ENCODE results near the gene AKAP11.

AKAP11 gene

DNA sequence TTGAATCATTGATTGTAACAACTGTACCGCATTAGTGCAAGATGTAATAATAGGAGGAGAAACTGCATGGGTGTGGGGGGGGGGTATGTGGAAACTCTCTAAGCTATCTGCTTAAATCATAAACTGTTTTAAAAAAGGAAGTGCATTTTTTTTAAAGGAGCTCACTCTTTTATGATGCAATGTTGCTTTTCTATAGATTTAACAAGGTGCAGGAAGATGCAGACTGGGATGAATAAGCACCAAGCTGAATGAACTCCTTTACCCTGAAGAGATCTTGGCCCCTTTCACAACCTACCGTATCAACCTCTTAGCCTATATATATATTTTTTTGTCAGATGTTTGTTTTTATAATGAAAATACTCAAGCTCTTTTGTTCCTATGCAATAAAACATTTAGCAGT is 95.9 kb downstream of the AKAP11 start:
- no peak for ATAC-seq

GRCh38 chr13:42369071-42369797 is 97.3 kb downstream of the AKAP11 start:
- no peak for TF ChIP-seq GLIS3 (CRISPR knock-in tag; IDR thresholded peaks at IDR 0.05)
- no peak for TF ChIP-seq PPARA (CRISPR knock-in tag; IDR thresholded peaks at IDR 0.05; ENCODE audit: borderline replicate concordance)
- TF ChIP-seq CSRNP3 (CRISPR knock-in tag; IDR thresholded peaks at IDR 0.05), result no peak
- no peak for TF ChIP-seq ISL1 (CRISPR knock-in tag; IDR thresholded peaks at IDR 0.05)
- no peak for TF ChIP-seq TCF4 (CRISPR knock-in tag; IDR thresholded peaks at IDR 0.05; ENCODE audit: borderline replicate concordance)
- TF ChIP-seq TOX (CRISPR knock-in tag; IDR thresholded peaks at IDR 0.05; ENCODE audit: borderline replicate concordance), result no peak
- TF ChIP-seq BACH2 (CRISPR knock-in tag; IDR thresholded peaks at IDR 0.05; ENCODE audit: borderline replicate concordance), result no peak
- TF ChIP-seq ZFP30 (CRISPR knock-in tag; IDR thresholded peaks at IDR 0.05), result no peak
- no peak for TF ChIP-seq ARNTL (CRISPR knock-in tag; IDR thresholded peaks at IDR 0.05; ENCODE audit: borderline replicate concordance, low read depth)
- TF ChIP-seq SNAI2 (CRISPR knock-in tag; IDR thresholded peaks at IDR 0.05), result no peak
- no peak for TF ChIP-seq CREB5 (CRISPR knock-in tag; IDR thresholded peaks at IDR 0.05; ENCODE audit: low read depth)
- TF ChIP-seq ESRRG (CRISPR knock-in tag; IDR thresholded peaks at IDR 0.05), result no peak
- no peak for TF ChIP-seq ZNF70 (CRISPR knock-in tag; IDR thresholded peaks at IDR 0.05)
- ATAC-seq, result no peak

More for the DNA sequence above, 95.9 kb downstream of the AKAP11 start:
- TF ChIP-seq GLIS3 (CRISPR knock-in tag; IDR thresholded peaks at IDR 0.05), result no peak
- TF ChIP-seq ZNF8 (CRISPR knock-in tag; IDR thresholded peaks at IDR 0.05), result no peak
- no peak for TF ChIP-seq ZC3H10 (CRISPR knock-in tag; IDR thresholded peaks at IDR 0.05)
- no peak for TF ChIP-seq BACH2 (CRISPR knock-in tag; IDR thresholded peaks at IDR 0.05; ENCODE audit: borderline replicate concordance)

GRCh38 chr13:42370229-42370628 is 98.3 kb downstream of the AKAP11 start:
- ATAC-seq, result no peak

More at GRCh38 chr13:42370229-42370628, 98.3 kb downstream of the AKAP11 start:
- TF ChIP-seq BACH2 (CRISPR knock-in tag; IDR thresholded peaks at IDR 0.05; ENCODE audit: borderline replicate concordance) (no peak), ZFP30 (CRISPR knock-in tag; IDR thresholded peaks at IDR 0.05) (no peak), OSR1 (CRISPR knock-in tag; IDR thresholded peaks at IDR 0.05) (no peak), ZC3H10 (CRISPR knock-in tag; IDR thresholded peaks at IDR 0.05) (no peak), ARNTL (CRISPR knock-in tag; IDR thresholded peaks at IDR 0.05; ENCODE audit: borderline replicate concordance, low read depth) (no peak), PPARA (CRISPR knock-in tag; IDR thresholded peaks at IDR 0.05; ENCODE audit: borderline replicate concordance) (no peak), GLIS3 (CRISPR knock-in tag; IDR thresholded peaks at IDR 0.05) (no peak), ZNF70 (CRISPR knock-in tag; IDR thresholded peaks at IDR 0.05) (no peak), ISL1 (CRISPR knock-in tag; IDR thresholded peaks at IDR 0.05) (no peak), ZNF8 (CRISPR knock-in tag; IDR thresholded peaks at IDR 0.05) (no peak), TCF4 (CRISPR knock-in tag; IDR thresholded peaks at IDR 0.05; ENCODE audit: borderline replicate concordance) (no peak), RARB (CRISPR knock-in tag; IDR thresholded peaks at IDR 0.05) (no peak), ZNF565 (CRISPR knock-in tag; conservative IDR thresholded peaks at IDR 0.05; ENCODE audit: low read depth) (no peak), ESRRG (CRISPR knock-in tag; IDR thresholded peaks at IDR 0.05) (no peak), CSRNP3 (CRISPR knock-in tag; IDR thresholded peaks at IDR 0.05) (no peak), ZFP3 (CRISPR knock-in tag; IDR thresholded peaks at IDR 0.05) (no peak)
- TF ChIP-seq, protein P1, sequence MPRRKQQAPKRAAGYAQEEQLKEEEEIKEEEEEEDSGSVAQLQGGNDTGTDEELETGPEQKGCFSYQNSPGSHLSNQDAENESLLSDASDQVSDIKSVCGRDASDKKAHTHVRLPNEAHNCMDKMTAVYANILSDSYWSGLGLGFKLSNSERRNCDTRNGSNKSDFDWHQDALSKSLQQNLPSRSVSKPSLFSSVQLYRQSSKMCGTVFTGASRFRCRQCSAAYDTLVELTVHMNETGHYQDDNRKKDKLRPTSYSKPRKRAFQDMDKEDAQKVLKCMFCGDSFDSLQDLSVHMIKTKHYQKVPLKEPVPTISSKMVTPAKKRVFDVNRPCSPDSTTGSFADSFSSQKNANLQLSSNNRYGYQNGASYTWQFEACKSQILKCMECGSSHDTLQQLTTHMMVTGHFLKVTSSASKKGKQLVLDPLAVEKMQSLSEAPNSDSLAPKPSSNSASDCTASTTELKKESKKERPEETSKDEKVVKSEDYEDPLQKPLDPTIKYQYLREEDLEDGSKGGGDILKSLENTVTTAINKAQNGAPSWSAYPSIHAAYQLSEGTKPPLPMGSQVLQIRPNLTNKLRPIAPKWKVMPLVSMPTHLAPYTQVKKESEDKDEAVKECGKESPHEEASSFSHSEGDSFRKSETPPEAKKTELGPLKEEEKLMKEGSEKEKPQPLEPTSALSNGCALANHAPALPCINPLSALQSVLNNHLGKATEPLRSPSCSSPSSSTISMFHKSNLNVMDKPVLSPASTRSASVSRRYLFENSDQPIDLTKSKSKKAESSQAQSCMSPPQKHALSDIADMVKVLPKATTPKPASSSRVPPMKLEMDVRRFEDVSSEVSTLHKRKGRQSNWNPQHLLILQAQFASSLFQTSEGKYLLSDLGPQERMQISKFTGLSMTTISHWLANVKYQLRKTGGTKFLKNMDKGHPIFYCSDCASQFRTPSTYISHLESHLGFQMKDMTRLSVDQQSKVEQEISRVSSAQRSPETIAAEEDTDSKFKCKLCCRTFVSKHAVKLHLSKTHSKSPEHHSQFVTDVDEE (CRISPR knock-in tag; IDR thresholded peaks at IDR 0.05), result no peak
- TF ChIP-seq, protein P2, sequence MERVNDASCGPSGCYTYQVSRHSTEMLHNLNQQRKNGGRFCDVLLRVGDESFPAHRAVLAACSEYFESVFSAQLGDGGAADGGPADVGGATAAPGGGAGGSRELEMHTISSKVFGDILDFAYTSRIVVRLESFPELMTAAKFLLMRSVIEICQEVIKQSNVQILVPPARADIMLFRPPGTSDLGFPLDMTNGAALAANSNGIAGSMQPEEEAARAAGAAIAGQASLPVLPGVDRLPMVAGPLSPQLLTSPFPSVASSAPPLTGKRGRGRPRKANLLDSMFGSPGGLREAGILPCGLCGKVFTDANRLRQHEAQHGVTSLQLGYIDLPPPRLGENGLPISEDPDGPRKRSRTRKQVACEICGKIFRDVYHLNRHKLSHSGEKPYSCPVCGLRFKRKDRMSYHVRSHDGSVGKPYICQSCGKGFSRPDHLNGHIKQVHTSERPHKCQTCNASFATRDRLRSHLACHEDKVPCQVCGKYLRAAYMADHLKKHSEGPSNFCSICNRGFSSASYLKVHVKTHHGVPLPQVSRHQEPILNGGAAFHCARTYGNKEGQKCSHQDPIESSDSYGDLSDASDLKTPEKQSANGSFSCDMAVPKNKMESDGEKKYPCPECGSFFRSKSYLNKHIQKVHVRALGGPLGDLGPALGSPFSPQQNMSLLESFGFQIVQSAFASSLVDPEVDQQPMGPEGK (CRISPR knock-in tag; IDR thresholded peaks at IDR 0.05; ENCODE audit: borderline replicate concordance), result no peak
